K562 (cell line): ENCODE data around the gene ANKRD12. TPM values are rescaled to one million over a fixed set of nuclear protein-coding genes. Genes with fewer than 3 reads are reported as not detected.

Experiments
- CEBPB ChIP-seq: fragments of 450-650 bp; IDR thresholded peaks from 2 replicates; pipeline ENCODE4 v1.6.1; 2016; ENCODE audit warnings: missing genetic modification characterization, missing compliant biosample characterization
- HMBOX1 ChIP-seq: sonication (generic); IDR thresholded peaks from 2 replicates; pipeline ENCODE4 v1.6.1; 2016
- KDM4B ChIP-seq, 2 experiments: fragments of 450-650 bp in 1 of 2; sonication (generic) in 1 of 2; IDR thresholded peaks; 2 replicates each; pipeline ENCODE4 v1.6.1; 2016 to 2017; ENCODE audit warnings: borderline replicate concordance in 2 of 2, antibody characterized with exemption in 1 of 2, low read depth in 1 of 2, mild to moderate bottlenecking in 1 of 2
- MCM2 ChIP-seq: fragments of 450-650 bp; IDR thresholded peaks from 2 replicates; pipeline ENCODE4 v1.6.1; 2017; ENCODE audit warnings: low read depth, mild to moderate bottlenecking
- PBX2 ChIP-seq, 2 experiments: IDR thresholded peaks in 1 of 2; conservative IDR thresholded peaks in 1 of 2; 2 replicates each; pipeline ENCODE4 v1.6.1; 2016; ENCODE audit warnings: low read depth in 2 of 2, mild to moderate bottlenecking in 1 of 2, missing compliant biosample characterization in 1 of 2, missing genetic modification characterization in 1 of 2, moderate library complexity in 1 of 2
- RHOXF2B ChIP-seq: fragments of 250-450 bp; sonication (Bioruptor Pico); conservative IDR thresholded peaks from 2 replicates; pipeline ENCODE4 v1.5.1; 2021
- SAP30 ChIP-seq: fragments of 200-600 bp; sonication (generic); IDR thresholded peaks from 2 replicates; pipeline ENCODE4 v1.6.1; 2012; ENCODE audit warnings: borderline replicate concordance, low read depth, mild to moderate bottlenecking, moderate library complexity, low read length, control low read depth, inconsistent platforms; ENCODE audit not compliant: insufficient read depth, poor library complexity, severe bottlenecking
- SMAD3 ChIP-seq: fragments of 450-650 bp; formaldehyde crosslinking; conservative IDR thresholded peaks from 2 replicates; pipeline ENCODE4 v1.4.0; 2020; ENCODE audit warnings: mild to moderate bottlenecking
- SP2 ChIP-seq: IDR thresholded peaks from 2 replicates; pipeline ENCODE4 v1.6.1; 2011; ENCODE audit warnings: mild to moderate bottlenecking, low read depth, low read length, moderate library complexity; ENCODE audit not compliant: poor library complexity, severe bottlenecking; ENCODE audit errors: extremely low read depth
- TSHZ1 ChIP-seq: fragments of 250-450 bp; sonication (Bioruptor Pico); IDR thresholded peaks from 2 replicates; pipeline ENCODE4 v1.4.0; 2020; ENCODE audit warnings: mild to moderate bottlenecking, moderate library complexity
- polyA plus RNA-seq, 8 experiments: library from polyadenylated mRNA; depleted of rRNA in 4 of 8; stranded (reverse) in 5 of 8; unstranded in 3 of 8; fragments of >200 nt; fragmentation: Nextera tagmentation in 2 of 8; fragmentation: Illumina TruSeq in 1 of 8; extraction: Ambion mirVana in 2 of 8; extraction: Trizol in 1 of 8; gene quantifications; 2 replicates each; pipeline versions ENCODE4 v1.2.1 to v1.2.3, GENCODE V29; 2011 to 2014; ENCODE audit warnings: inconsistent platforms in 1 of 8, missing spikeins in 1 of 8
- total RNA-seq, 7 experiments: library from RNA; depleted of rRNA in 6 of 7; stranded (reverse); fragments of >200 nt in 6 of 7; fragmentation: Illumina TruSeq in 2 of 7; extraction: Trizol in 2 of 7; gene quantifications; 2 replicates each; pipeline versions ENCODE4 v1.2.1 to v1.2.3, GENCODE V29; 2011 to 2021; ENCODE audit warnings: low replicate concordance in 1 of 7

Gene ANKRD12
- total and polyA plus RNA-seq, 9 of the 15 experiments (the other 6 are each of a cell fraction or from before 2014, with no cell fraction given), result 6.6 to 28.2 (median 16.0) TPM

GRCh38 chr18:9139400-9140039, 2.9 kb downstream of the ANKRD12 start (continued):
- TF ChIP-seq HMBOX1 (peak; percentile 70), SMAD3 (CRISPR knock-in tag) (no peak), MCM2 (no peak), TSHZ1 (CRISPR knock-in tag) (no peak), CEBPB (tag) (no peak), SP2 (no peak), PBX2 (CRISPR knock-in tag; IDR thresholded peaks at IDR 0.05; ENCODE audit: low read depth) (no peak), PBX2 (tag; conservative IDR thresholded peaks at IDR 0.05; ENCODE audit: low read depth) (peak; percentile 21; the same call in 1 of the 2 replicates), SAP30 (peak; percentile 11), RHOXF2B (no peak), KDM4B (IDR thresholded peaks at IDR 0.05; ENCODE audit: borderline replicate concordance in 2 of 2, low read depth in 1 of 2) (no peak)
- TF ChIP-seq, all 486 proteins: peak for 6
